Fibroblast of lung (primary cell): ENCODE results near the gene FMNL1. TPM values are rescaled to one million over a fixed set of nuclear protein-coding genes. Genes with fewer than 3 reads are reported as not detected.

Experiments
- DNase-seq, 2 donors: peaks; one replicate each; pipeline versions ENCODE4 v3.0.0 to v3.0.0-alpha.2; 2010; ENCODE audit warnings: low read depth in 2 of 2
- H2AFZ ChIP-seq: 2 replicates; pipeline ENCODE4 v1.5.1; 2012; ENCODE audit warnings: low read length, control low read depth, inconsistent platforms
- H3K27ac ChIP-seq: 2 replicates; pipeline ENCODE4 v1.5.1; 2011; ENCODE audit warnings: low read length, control low read depth; ENCODE audit not compliant: insufficient read depth
- H3K27me3 ChIP-seq: 2 replicates; pipeline ENCODE4 v1.5.1; 2011; ENCODE audit warnings: mild to moderate bottlenecking, low read length; ENCODE audit not compliant: control insufficient read depth, insufficient read depth
- H3K36me3 ChIP-seq: 2 replicates; pipeline ENCODE4 v1.5.1; 2011; ENCODE audit warnings: low read length; ENCODE audit not compliant: control insufficient read depth, insufficient read depth
- H3K4me1 ChIP-seq: 2 replicates; pipeline ENCODE4 v1.5.1; 2011; ENCODE audit warnings: low read length; ENCODE audit not compliant: control insufficient read depth, insufficient read depth; ENCODE audit errors: extremely low read depth
- H3K4me2 ChIP-seq: 2 replicates; pipeline ENCODE4 v1.5.1; 2011; ENCODE audit warnings: low read length, control low read depth; ENCODE audit not compliant: insufficient read depth; ENCODE audit errors: extremely low read depth
- H3K4me3 ChIP-seq, 4 experiments: fragments of 200-600 bp in 1 of 4; sonication (generic) in 1 of 4; replicated peaks in 1 of 4; 2 replicates each; pipeline ENCODE4 v1.5.1; 2011 to 2016; ENCODE audit warnings: low read length in 4 of 4, low read depth in 3 of 4, mild to moderate bottlenecking in 3 of 4, control low read depth in 2 of 4, inconsistent platforms in 1 of 4, mixed read lengths in 1 of 4; ENCODE audit not compliant: insufficient read depth in 1 of 4; ENCODE audit errors: control extremely low read depth in 1 of 4
- H3K79me2 ChIP-seq: 2 replicates; pipeline ENCODE4 v1.5.1; 2012; ENCODE audit warnings: mild to moderate bottlenecking, low read length, inconsistent platforms; ENCODE audit not compliant: control insufficient read depth, insufficient read depth
- H3K9ac ChIP-seq: 2 replicates; pipeline ENCODE4 v1.5.1; 2011; ENCODE audit warnings: mild to moderate bottlenecking, low read length, control low read depth; ENCODE audit not compliant: insufficient read depth
- H3K9me3 ChIP-seq: 2 replicates; pipeline ENCODE4 v1.5.1; 2012; ENCODE audit warnings: low read depth, low read length; ENCODE audit not compliant: control insufficient read depth, insufficient read depth
- H4K20me1 ChIP-seq: 2 replicates; pipeline ENCODE4 v1.5.1; 2011; ENCODE audit warnings: low read length; ENCODE audit not compliant: control insufficient read depth, insufficient read depth; ENCODE audit errors: extremely low read depth
- EZH2 ChIP-seq: IDR thresholded peaks from 2 replicates; pipeline ENCODE4 v1.5.1; 2012; ENCODE audit warnings: low read length, control low read depth, mild to moderate bottlenecking; ENCODE audit errors: missing control alignments
- polyA plus RNA-seq, 2 donors: library from polyadenylated mRNA; depleted of rRNA in 1 of 2; stranded (reverse) in 1 of 2; unstranded in 1 of 2; fragments of >200 nt; gene quantifications; 2 replicates each; pipeline ENCODE4 v1.2.1, GENCODE V29; 2011 to 2012; ENCODE audit warnings: missing spikeins in 1 of 2
- total RNA-seq: library from RNA; depleted of rRNA; stranded (reverse); fragments of >200 nt; gene quantifications from 2 replicates; pipeline ENCODE4 v1.2.1, GENCODE V29; 2014
- TF ChIP-seq, protein P1 (sequence below), 2 donors: IDR thresholded peaks in 1 of 2; conservative IDR thresholded peaks in 1 of 2; 1 replicate in 1 of 2; 2 replicates in 1 of 2; pipeline ENCODE4 v1.5.1; 2011 to 2012; ENCODE audit warnings: low read length in 2 of 2, control low read depth in 1 of 2, inconsistent platforms in 1 of 2, low read depth in 1 of 2, mild to moderate bottlenecking in 1 of 2

FMNL1 gene
- total and polyA plus RNA-seq, 2 donors (not counting 1 experiment from before 2014, with no cell fraction given) = 1.1 to 2.8 TPM

DNA sequence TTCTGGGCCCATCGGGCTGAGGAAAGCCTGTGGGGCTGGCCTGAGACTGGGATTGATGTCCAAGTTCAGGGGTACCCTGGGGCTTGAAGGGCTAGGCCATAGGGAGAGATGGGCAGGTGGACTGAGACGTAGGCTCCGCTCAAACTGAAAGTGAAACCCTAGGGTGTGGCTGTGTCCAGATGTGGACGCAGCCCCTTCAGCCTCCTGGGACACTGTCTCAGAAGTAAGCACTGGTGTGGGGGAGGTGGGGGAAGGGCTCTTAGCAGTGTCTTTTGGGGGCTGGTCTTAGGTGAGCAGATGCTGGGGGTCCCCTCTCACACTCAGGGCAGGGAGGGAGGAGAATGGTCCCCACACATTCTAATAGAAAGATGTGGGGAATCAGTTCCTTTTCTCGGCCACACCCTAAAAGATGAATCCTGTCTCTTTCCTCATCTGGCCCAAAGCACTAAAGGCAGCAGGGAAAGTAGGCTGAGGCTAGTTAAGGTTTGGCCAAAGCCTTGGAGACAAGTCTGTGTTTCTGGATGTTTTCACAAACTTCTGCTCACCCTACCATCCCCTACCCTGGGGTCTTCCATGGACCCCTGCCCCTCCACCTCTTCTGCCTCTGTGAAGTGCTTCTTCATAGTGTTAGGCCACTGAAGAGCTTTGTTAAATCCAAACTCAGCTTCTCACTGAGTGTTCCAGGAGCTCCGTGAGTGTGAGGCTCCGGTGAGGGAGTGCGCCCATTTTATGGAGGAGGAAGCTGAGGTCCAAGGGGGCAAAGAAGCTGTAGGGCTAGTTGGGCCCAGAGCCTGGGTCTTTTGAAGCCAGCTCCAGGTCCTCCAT lies 5.6 kb downstream of the FMNL1 start:
- Histone ChIP-seq H3K9ac (no peak overlapping the region), H3K79me2 (no peaks in the 10 kb centered on the region), H3K9me3 (no peaks in the 10 kb centered on the region), H3K27me3 (peaks cover 9% of the 10 kb centered on the region), H3K27ac (no peak overlapping the region), H3K36me3 (no peaks in the 10 kb centered on the region), H3K4me1 (peaks cover 18% of the 10 kb centered on the region), H3K4me3 (no peak overlapping the region), H4K20me1 (no peaks in the 10 kb centered on the region), H3K4me2 (peak overlapping the region; percentile 13), H2AFZ (no peak overlapping the region)
- TF ChIP-seq, protein P1, sequence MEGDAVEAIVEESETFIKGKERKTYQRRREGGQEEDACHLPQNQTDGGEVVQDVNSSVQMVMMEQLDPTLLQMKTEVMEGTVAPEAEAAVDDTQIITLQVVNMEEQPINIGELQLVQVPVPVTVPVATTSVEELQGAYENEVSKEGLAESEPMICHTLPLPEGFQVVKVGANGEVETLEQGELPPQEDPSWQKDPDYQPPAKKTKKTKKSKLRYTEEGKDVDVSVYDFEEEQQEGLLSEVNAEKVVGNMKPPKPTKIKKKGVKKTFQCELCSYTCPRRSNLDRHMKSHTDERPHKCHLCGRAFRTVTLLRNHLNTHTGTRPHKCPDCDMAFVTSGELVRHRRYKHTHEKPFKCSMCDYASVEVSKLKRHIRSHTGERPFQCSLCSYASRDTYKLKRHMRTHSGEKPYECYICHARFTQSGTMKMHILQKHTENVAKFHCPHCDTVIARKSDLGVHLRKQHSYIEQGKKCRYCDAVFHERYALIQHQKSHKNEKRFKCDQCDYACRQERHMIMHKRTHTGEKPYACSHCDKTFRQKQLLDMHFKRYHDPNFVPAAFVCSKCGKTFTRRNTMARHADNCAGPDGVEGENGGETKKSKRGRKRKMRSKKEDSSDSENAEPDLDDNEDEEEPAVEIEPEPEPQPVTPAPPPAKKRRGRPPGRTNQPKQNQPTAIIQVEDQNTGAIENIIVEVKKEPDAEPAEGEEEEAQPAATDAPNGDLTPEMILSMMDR (conservative IDR thresholded peaks at IDR 0.05 in 1 of 2, IDR thresholded peaks at IDR 0.05 in 1 of 2; ENCODE audit: low read depth in 1 of 2, low read length in 2 of 2) = no peak
- no peak for TF ChIP-seq EZH2
- peak in 1 of 2 donors; percentile 28 for DNase-seq

DNA sequence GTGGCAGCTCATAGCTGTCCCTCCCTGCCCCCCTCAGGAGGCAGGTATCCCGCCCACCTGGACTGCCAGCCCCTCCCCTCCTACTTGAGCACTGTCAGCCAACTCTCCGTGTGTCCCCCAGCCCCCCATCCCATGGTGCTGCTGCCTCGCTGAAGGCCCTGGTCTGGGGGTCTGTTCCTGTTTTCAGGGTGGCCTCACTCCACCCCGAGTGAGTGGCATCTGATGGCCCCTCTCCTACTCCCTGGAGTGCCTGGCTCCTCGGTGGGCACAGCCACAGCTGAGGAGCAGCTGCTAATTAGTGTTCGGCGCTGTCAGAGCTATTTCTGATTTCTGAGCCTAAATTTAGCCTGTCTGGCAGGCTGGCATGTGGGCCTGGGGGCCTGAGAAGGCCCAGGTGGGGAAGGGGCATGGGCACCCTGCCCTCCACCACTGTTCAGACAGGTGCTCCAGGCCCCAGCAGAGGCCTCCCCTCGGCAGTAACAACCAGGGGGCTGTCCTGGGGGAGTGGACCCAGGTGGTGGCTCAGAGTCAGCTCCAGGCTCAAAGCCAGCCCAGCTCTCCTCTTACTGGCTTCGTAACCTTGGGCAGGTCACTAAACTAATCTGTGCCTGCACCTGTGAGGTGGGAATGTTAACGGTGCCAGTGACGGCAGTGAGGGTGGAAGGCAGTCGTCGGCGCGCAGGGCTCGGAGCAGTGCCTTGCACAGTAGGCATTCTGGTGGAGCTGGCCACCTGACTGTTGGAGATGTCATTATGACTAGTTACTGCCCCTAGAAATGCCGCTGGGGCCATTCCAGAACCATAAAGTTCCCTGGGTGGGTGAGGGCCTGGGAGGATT lies 6.5 kb downstream of the FMNL1 start:
- Histone ChIP-seq H3K27me3 (peaks cover under 1% of the 10 kb centered on the region), H3K4me1 (peaks cover 18% of the 10 kb centered on the region), H2AFZ (no peak overlapping the region), H3K36me3 (no peaks in the 10 kb centered on the region), H3K9ac (peak overlapping the region; percentile 12), H4K20me1 (no peaks in the 10 kb centered on the region), H3K4me2 (peak overlapping the region; percentile 55), H3K4me3 (no peak overlapping the region), H3K79me2 (no peaks in the 10 kb centered on the region), H3K9me3 (no peaks in the 10 kb centered on the region), H3K27ac (peak overlapping the region; percentile 67)
- DNase-seq = no peak
- no peak for TF ChIP-seq EZH2
- TF ChIP-seq, protein P1 (conservative IDR thresholded peaks at IDR 0.05 in 1 of 2, IDR thresholded peaks at IDR 0.05 in 1 of 2; ENCODE audit: low read depth in 1 of 2, low read length in 2 of 2) = no peak
